Trophoblast cell (in vitro differentiated cells and primary cell): ENCODE data around the gene PCSK7.
"Not testable (repeated sequence)": the region's sequence is repeated elsewhere in the genome, so short reads cannot be mapped to it uniquely, and the experiment has no call there.

ENCODE experiments used
- DNase-seq, 2 donors: peaks; one replicate each; pipeline ENCODE4 v3.0.0-alpha.2; 2016
- H2AFZ ChIP-seq: 2 replicates; pipeline ENCODE4 v1.6.1; 2013; ENCODE audit warnings: low read length, moderate library complexity, mild to moderate bottlenecking; ENCODE audit not compliant: insufficient read depth, poor library complexity
- H2AK5ac ChIP-seq: 2 replicates; pipeline ENCODE4 v1.6.1; 2013; ENCODE audit warnings: mild to moderate bottlenecking, low read length
- H2BK120ac ChIP-seq: 2 replicates; pipeline ENCODE4 v1.6.1; 2013; ENCODE audit warnings: low read length, mild to moderate bottlenecking, moderate library complexity; ENCODE audit not compliant: insufficient read depth, poor library complexity
- H2BK12ac ChIP-seq: 2 replicates; pipeline ENCODE4 v1.6.1; 2013; ENCODE audit warnings: mild to moderate bottlenecking, low read length, moderate library complexity
- H2BK5ac ChIP-seq: 2 replicates; pipeline ENCODE4 v1.6.1; 2013; ENCODE audit warnings: low read length, low read depth, moderate library complexity, mild to moderate bottlenecking; ENCODE audit not compliant: poor library complexity
- H3K14ac ChIP-seq: 2 replicates; pipeline ENCODE4 v1.6.1; 2013; ENCODE audit warnings: mild to moderate bottlenecking, low read length
- H3K18ac ChIP-seq: 2 replicates; pipeline ENCODE4 v1.6.1; 2013; ENCODE audit warnings: mild to moderate bottlenecking, low read length
- H3K23ac ChIP-seq: 2 replicates; pipeline ENCODE4 v1.6.1; 2013; ENCODE audit warnings: low read length
- H3K27ac ChIP-seq: 2 replicates; pipeline ENCODE4 v1.5.1; 2013; ENCODE audit warnings: low read depth, mild to moderate bottlenecking, inconsistent platforms, low read length, moderate library complexity
- H3K27me3 ChIP-seq: 2 replicates; pipeline ENCODE4 v1.6.1; 2013; ENCODE audit warnings: inconsistent platforms, mild to moderate bottlenecking, low read length, moderate library complexity; ENCODE audit not compliant: insufficient read depth
- H3K36me3 ChIP-seq, 2 experiments: 1 replicate in 1 of 2; 2 replicates in 1 of 2; pipeline ENCODE4 v1.6.1; 2013; ENCODE audit warnings: low read length in 2 of 2, mild to moderate bottlenecking in 2 of 2, moderate library complexity in 1 of 2; ENCODE audit not compliant: insufficient read depth in 2 of 2, control insufficient read depth in 1 of 2
- H3K4ac ChIP-seq: 2 replicates; pipeline ENCODE4 v1.6.1; 2013; ENCODE audit warnings: low read depth, mild to moderate bottlenecking, low read length, moderate library complexity
- H3K4me1 ChIP-seq, 2 experiments: 1 replicate in 1 of 2; 2 replicates in 1 of 2; pipeline ENCODE4 v1.6.1; 2013; ENCODE audit warnings: low read length in 2 of 2, mild to moderate bottlenecking in 2 of 2, moderate library complexity in 1 of 2; ENCODE audit not compliant: insufficient read depth in 2 of 2, control insufficient read depth in 1 of 2
- H3K4me2 ChIP-seq: 2 replicates; pipeline ENCODE4 v1.6.1; 2013; ENCODE audit warnings: inconsistent platforms, mild to moderate bottlenecking, low read length, moderate library complexity
- H3K4me3 ChIP-seq: 2 replicates; pipeline ENCODE4 v1.5.1; 2013; ENCODE audit warnings: mild to moderate bottlenecking, low read depth, low read length, inconsistent platforms
- H3K79me1 ChIP-seq: one replicate; pipeline ENCODE4 v1.6.1; 2013; ENCODE audit warnings: low read length
- H3K79me2 ChIP-seq: 2 replicates; pipeline ENCODE4 v1.6.1; 2013; ENCODE audit warnings: low read length, mild to moderate bottlenecking; ENCODE audit not compliant: control insufficient read depth, insufficient read depth, poor library complexity
- H3K9ac ChIP-seq: 2 replicates; pipeline ENCODE4 v1.6.1; 2013; ENCODE audit warnings: mild to moderate bottlenecking, low read length
- H3K9me3 ChIP-seq: 2 replicates; pipeline ENCODE4 v1.6.1; 2013; ENCODE audit warnings: low read depth, mild to moderate bottlenecking, control low read depth, inconsistent platforms, low read length; ENCODE audit not compliant: insufficient read depth
- H4K12ac ChIP-seq: 2 replicates; pipeline ENCODE4 v1.6.1; 2013; ENCODE audit warnings: low read depth, mild to moderate bottlenecking, low read length, moderate library complexity
- H4K8ac ChIP-seq: 2 replicates; pipeline ENCODE4 v1.6.1; 2013; ENCODE audit warnings: low read depth, mild to moderate bottlenecking, low read length, moderate library complexity
- H4K91ac ChIP-seq: one replicate; pipeline ENCODE4 v1.6.1; 2013; ENCODE audit warnings: low read depth, mild to moderate bottlenecking, low read length, moderate library complexity
- WGBS: extraction: QIAGEN DNeasy Blood & Tissue Kit; methylation state at CpG from one replicate; pipeline ENCODE4 v1.1.7; 2013; ENCODE audit warnings: missing lambda C conversion rate; ENCODE audit not compliant: insufficient read length, insufficient coverage; ENCODE audit errors: extremely low coverage; 5-methylcytosine and 5-hydroxymethylcytosine counted together

The PCSK7 gene

DNA sequence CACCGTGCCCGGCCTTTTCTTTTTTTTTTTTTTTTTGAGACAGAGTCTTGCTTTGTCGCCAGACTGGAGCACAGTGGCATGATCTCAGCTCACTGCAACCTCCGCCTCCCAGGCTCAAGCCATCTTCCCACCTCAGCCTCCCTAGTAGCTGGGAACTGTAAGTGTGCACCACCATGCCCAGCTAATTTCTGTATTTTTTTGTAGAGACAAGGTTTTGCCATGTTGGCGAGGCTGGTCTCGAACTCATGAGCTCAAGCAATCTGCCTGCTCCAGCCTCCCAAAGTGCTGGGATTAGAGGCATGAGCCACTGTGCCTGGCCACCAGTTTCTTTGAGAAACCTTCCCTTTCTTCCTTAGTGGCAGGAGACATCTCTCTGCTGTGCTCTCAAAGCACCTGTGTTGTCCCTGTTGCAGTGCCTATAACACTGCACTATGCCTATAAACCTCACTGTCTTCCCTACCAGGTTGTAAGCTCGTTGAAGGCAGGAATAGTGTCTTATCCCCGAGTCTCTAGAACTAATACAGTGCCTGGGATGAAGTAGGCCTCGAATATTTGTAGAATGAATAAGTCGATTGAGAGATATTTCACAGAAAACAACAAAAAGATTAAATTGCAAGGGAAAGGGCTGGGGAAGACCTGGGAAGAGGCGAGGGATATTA lies 19.0 kb downstream of the PCSK7 start:
- Histone ChIP-seq H3K18ac (no peak overlapping the region), H3K27me3 (no peaks in the 10 kb centered on the region), H3K27ac (no peak overlapping the region), H3K4me1 (no peaks in the 10 kb centered on the region), H3K23ac (no peak overlapping the region), H4K12ac (no peak overlapping the region), H3K9me3 (no peaks in the 10 kb centered on the region), H2AK5ac (no peak overlapping the region), H3K14ac (no peak overlapping the region), H4K91ac (no peak overlapping the region), H3K9ac (no peak overlapping the region), H3K79me2 (no peaks in the 10 kb centered on the region), H2AFZ (no peak overlapping the region), H3K4me2 (no peak overlapping the region), H2BK5ac (no peak overlapping the region), H3K4ac (no peak overlapping the region), H2BK12ac (no peak overlapping the region), H3K36me3 (peaks cover 8 to 21% of the 10 kb centered on the region in 2 experiments), H2BK120ac (no peak overlapping the region), H4K8ac (no peak overlapping the region), H3K4me3 (no peak overlapping the region), H3K79me1 (no peaks in the 10 kb centered on the region)
- WGBS: no CpG with 5 or more reads among the region's 11 CpGs
- no peak for DNase-seq

DNA sequence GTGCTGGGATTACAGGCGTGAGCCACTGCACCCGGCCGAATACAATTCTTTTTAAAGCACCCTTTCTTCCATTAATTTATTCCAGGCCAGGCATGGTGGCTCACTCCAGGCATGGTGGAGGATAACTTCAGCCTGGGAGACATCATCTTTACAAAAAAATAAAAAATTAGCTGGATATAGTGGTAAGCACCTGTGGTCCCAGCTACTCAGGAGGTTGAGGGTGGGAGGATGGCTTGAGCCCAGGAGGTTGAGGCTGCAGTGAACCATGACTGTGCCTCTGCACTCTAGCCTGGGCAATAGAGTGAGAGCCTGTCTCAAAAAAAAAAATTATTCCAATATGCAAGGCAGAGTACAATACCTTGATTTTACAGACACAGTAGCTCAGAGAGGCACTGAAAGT lies 21.3 kb downstream of the PCSK7 start:
- Histone ChIP-seq H3K79me2 (no peaks in the 10 kb centered on the region), H3K4ac (no peak overlapping the region), H3K23ac (no peak overlapping the region), H3K27me3 (no peaks in the 10 kb centered on the region), H2AFZ (no peak overlapping the region), H4K8ac (no peak overlapping the region), H2BK12ac (no peak overlapping the region), H3K9me3 (no peaks in the 10 kb centered on the region), H3K79me1 (no peaks in the 10 kb centered on the region), H2BK120ac (no peak overlapping the region), H3K4me2 (no peak overlapping the region), H3K18ac (no peak overlapping the region), H4K91ac (no peak overlapping the region), H3K9ac (no peak overlapping the region), H3K27ac (no peak overlapping the region), H3K36me3 (peaks cover 2 to 10% of the 10 kb centered on the region in 2 experiments), H3K14ac (no peak overlapping the region), H2BK5ac (no peak overlapping the region), H3K4me1 (peaks cover 3 to 6% of the 10 kb centered on the region in 2 experiments), H3K4me3 (no peak overlapping the region), H4K12ac (no peak overlapping the region), H2AK5ac (no peak overlapping the region)
- no CpG with 5 or more reads among the region's 3 CpGs for WGBS
- DNase-seq: no peak

DNA sequence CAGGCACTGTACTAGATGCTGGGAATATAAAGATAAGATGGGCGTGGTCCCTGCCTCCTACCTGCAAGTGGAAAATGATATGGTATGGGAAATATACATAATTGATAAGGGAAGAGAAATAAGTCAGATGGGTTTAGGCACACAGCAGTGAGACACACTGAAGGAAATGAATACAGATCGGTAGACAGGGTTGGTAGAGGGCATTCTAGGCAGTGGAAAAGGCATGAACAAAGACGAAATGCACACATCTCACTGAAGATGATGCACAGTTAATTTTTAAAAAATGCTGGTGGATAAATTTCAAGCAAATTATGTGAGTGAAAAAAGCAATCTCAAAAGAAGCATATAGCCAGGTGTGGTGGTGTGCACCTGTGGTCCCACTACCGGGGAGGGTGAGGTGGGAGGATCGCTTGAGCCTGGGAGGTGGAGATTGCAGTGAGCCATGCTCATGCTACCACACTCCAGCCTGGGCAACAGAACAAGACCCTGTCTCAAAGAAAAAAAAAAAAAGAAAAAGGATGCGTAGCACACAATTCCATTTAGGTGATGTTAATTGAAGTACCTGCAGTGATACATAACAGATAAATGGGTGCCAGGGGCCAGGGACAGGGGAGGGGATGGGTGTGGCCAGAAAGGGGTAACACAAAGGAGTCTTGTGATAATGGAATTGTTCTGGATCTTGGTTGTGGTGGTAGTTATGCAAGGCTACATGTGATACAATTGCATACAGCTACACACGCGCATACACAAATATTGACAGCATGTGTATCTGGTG lies 22.3 kb downstream of the PCSK7 start:
- no CpG with 5 or more reads among the region's 8 CpGs for WGBS
- not testable (repeated sequence) for H2AK5ac ChIP-seq, H2AFZ ChIP-seq

DNA sequence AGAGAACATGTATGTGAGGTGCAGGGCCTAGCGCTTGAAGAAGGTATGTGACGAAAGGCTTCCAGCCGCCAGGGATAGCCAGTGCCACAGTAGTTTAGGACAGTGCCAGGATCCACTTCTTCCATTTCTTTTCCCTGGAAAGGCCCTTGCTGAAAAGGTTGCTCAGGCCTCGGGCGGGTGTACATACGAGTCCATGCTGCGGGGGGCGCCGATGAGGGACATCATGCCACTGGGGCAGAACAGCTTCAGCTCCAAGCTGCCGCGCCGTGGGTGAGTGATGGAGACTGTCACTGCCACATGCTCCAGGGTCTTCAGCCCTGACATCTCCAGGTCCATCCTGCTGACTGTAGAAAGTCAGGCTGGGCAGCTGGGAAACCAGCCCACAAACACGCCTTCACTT lies 23.2 kb downstream of the PCSK7 start:
- not testable (repeated sequence) for DNase-seq, H3K4ac ChIP-seq, H2AK5ac ChIP-seq, H3K4me2 ChIP-seq, H3K4me3 ChIP-seq, H3K9ac ChIP-seq, H3K27me3 ChIP-seq, H3K27ac ChIP-seq, H4K12ac ChIP-seq, H3K18ac ChIP-seq, H2BK120ac ChIP-seq, H2AFZ ChIP-seq, H4K8ac ChIP-seq, H4K91ac ChIP-seq, H2BK12ac ChIP-seq, H3K79me1 ChIP-seq, H3K23ac ChIP-seq, H3K14ac ChIP-seq, H3K79me2 ChIP-seq, H2BK5ac ChIP-seq, H3K9me3 ChIP-seq
- peaks cover 18 to 24% of the 10 kb centered on the region in 2 experiments for H3K36me3 ChIP-seq
- H3K4me1 ChIP-seq: peaks cover 3 to 11% of the 10 kb centered on the region in 2 experiments
- WGBS: no CpG with 5 or more reads among the region's 13 CpGs

More for the DNA sequence above, 22.3 kb downstream of the PCSK7 start:
- H2BK12ac ChIP-seq, H2BK120ac ChIP-seq, H3K4me2 ChIP-seq, DNase-seq, H3K27me3 ChIP-seq, H3K14ac ChIP-seq, H3K9ac ChIP-seq, H3K23ac ChIP-seq, H2BK5ac ChIP-seq, H3K9me3 ChIP-seq, H4K91ac ChIP-seq, H3K4ac ChIP-seq, H4K8ac ChIP-seq, H3K18ac ChIP-seq, H3K79me1 ChIP-seq, H3K27ac ChIP-seq, H4K12ac ChIP-seq, H3K79me2 ChIP-seq, H3K4me3 ChIP-seq: not testable (repeated sequence)
- peaks cover 3 to 11% of the 10 kb centered on the region in 2 experiments for H3K4me1 ChIP-seq
- peaks cover 11 to 16% of the 10 kb centered on the region in 2 experiments for H3K36me3 ChIP-seq
